Stimulated activated CD8-positive, alpha-beta memory T cell treated with anti-CD3 and anti-CD28 coated beads, Interleukin-15, amount 100 ng/mL, for 24 hours (primary cell): ENCODE data around the gene POSTN.
"Not testable (repeated sequence)": the region's sequence is repeated elsewhere in the genome, so short reads cannot be mapped to it uniquely, and the experiment has no call there.

Experiments used
- DNase-seq: peaks from one replicate; pipeline ENCODE4 v3.0.0-alpha.2; 2020; ENCODE audit warnings: low read depth

POSTN gene

GRCh38 chr13:37597477-37598025 lies 1.0 kb downstream of the POSTN start:
- DNase-seq = no peak

- no peak for DNase-seq
Measured at GRCh38 chr13:37596805-37597204, 1.8 kb downstream of the POSTN start.

GRCh38 chr13:37595162-37595561 lies 3.4 kb downstream of the POSTN start:
- no peak for DNase-seq

- DNase-seq = no peak
Measured at GRCh38 chr13:37594550-37594949, 4.0 kb downstream of the POSTN start.

GRCh38 chr13:37589381-37589780 lies 9.2 kb downstream of the POSTN start:
- not testable (repeated sequence) for DNase-seq

GRCh38 chr13:37587236-37587635 lies 11.3 kb downstream of the POSTN start:
- no peak for DNase-seq

GRCh38 chr13:37586164-37586563 lies 12.4 kb downstream of the POSTN start:
- DNase-seq = no peak

GRCh38 chr13:37585541-37585940 lies 13.0 kb downstream of the POSTN start:
- DNase-seq = no peak

- no peak for DNase-seq
Measured at GRCh38 chr13:37576601-37577000, 22.0 kb downstream of the POSTN start.

- no peak for DNase-seq
Measured at GRCh38 chr13:37565425-37565824, 33.1 kb downstream of the POSTN start.

- no peak for DNase-seq
Measured at GRCh38 chr13:37561031-37561430, 37.5 kb downstream of the POSTN start.

GRCh38 chr13:37560526-37560925 lies 38.0 kb downstream of the POSTN start:
- no peak for DNase-seq

- not testable (repeated sequence) for DNase-seq
Measured at GRCh38 chr13:37558766-37559165, 39.8 kb downstream of the POSTN start.

GRCh38 chr13:37546087-37546486 lies 52.5 kb downstream of the POSTN start:
- no peak for DNase-seq

- no peak for DNase-seq
Measured at GRCh38 chr13:37544995-37545394, 53.6 kb downstream of the POSTN start.

GRCh38 chr13:37539976-37540605 lies 58.5 kb downstream of the POSTN start:
- no peak for DNase-seq

GRCh38 chr13:37539170-37539569 lies 59.4 kb downstream of the POSTN start:
- no peak for DNase-seq

- no peak for DNase-seq
Measured at GRCh38 chr13:37535501-37535900, 63.1 kb downstream of the POSTN start.

GRCh38 chr13:37534676-37535075 lies 63.9 kb downstream of the POSTN start:
- DNase-seq = no peak

GRCh38 chr13:37534181-37534580 lies 64.4 kb downstream of the POSTN start:
- no peak for DNase-seq

- no peak for DNase-seq
Measured at GRCh38 chr13:37531049-37531448, 67.5 kb downstream of the POSTN start.

GRCh38 chr13:37529751-37530385 lies 68.7 kb downstream of the POSTN start:
- no peak for DNase-seq

GRCh38 chr13:37526710-37527473 lies 71.7 kb downstream of the POSTN start:
- DNase-seq = no peak
